HL-60/S4 treated with phorbol 12-myristate 13-acetate at 8.2 ng/mL for 4 days and 3 days (cell line): ENCODE results near the gene PSMD13.

Source experiments
- in situ Hi-C: fragments of 300-500 bp; cut with MboI; formaldehyde crosslinking; loops from 2 replicates; pipeline ENCODE4 v1.15.0; 2022; ENCODE audit warnings: low sequenced_read_pairs

Gene PSMD13

GRCh38 chr11:297586-298405, 61.0 kb downstream of the PSMD13 start:
- in situ Hi-C loops, result no loop called here

- in situ Hi-C loops, result no loop called here
These were observed 61.8 kb downstream of the PSMD13 start for GRCh38 chr11:298406-299065.

- in situ Hi-C loops, result no loop called here
These were observed 62.5 kb downstream of the PSMD13 start, which contains the start of gene IFITM5 for GRCh38 chr11:299081-299891. TSS of gene IFITM5 (minus strand) at chr11:299526. CDS start at chr11:299490, 36 bp downstream.

- in situ Hi-C loops, result no loop called here
These were observed 63.4 kb downstream of the PSMD13 start for GRCh38 chr11:299951-300735.
